Mesothelial cell of epicardium (in vitro differentiated cells): ENCODE results near the gene SHROOM3. TPM values are rescaled to one million over a fixed set of nuclear protein-coding genes. Genes with fewer than 3 reads are reported as not detected.

Experiments used
- DNase-seq, 2 experiments: peaks; one replicate each; pipeline ENCODE4 v3.0.0; 2021; ENCODE audit warnings: low spot score in 2 of 2; ENCODE audit not compliant: unreplicated experiment in 2 of 2
- H3K27ac Mint-ChIP-seq: 2 replicates; pipeline ENCODE4 v1.8.0; 2021; ENCODE audit warnings: mixed read lengths
- H3K27me3 Mint-ChIP-seq: 2 replicates; pipeline ENCODE4 v1.8.0; 2021; ENCODE audit warnings: low read depth, mixed read lengths
- H3K36me3 Mint-ChIP-seq: 2 replicates; pipeline ENCODE4 v1.8.0; 2021; ENCODE audit warnings: mixed read lengths
- H3K4me1 Mint-ChIP-seq: 2 replicates; pipeline ENCODE4 v1.8.0; 2021; ENCODE audit warnings: mixed read lengths
- H3K4me3 Mint-ChIP-seq: 2 replicates; pipeline ENCODE4 v1.8.0; 2021; ENCODE audit warnings: mild to moderate bottlenecking, moderate library complexity, mixed read lengths
- H3K9me3 Mint-ChIP-seq: 2 replicates; pipeline ENCODE4 v1.8.0; 2021; ENCODE audit warnings: mixed read lengths
- total RNA-seq: library from RNA; stranded (reverse); gene quantifications from 3 replicates; pipeline ENCODE4 v1.2.1, GENCODE V29; 2021
- TF ChIP-seq, protein P1 (sequence below): fragments of 200-600 bp; sonication (generic); IDR thresholded peaks from one replicate; pipeline ENCODE4 v1.5.0; 2021; ENCODE audit warnings: antibody characterized with exemption; ENCODE audit not compliant: unreplicated experiment

The SHROOM3 gene
- total RNA-seq, 1 donor from 2014 or later = 62.7 TPM

DNA sequence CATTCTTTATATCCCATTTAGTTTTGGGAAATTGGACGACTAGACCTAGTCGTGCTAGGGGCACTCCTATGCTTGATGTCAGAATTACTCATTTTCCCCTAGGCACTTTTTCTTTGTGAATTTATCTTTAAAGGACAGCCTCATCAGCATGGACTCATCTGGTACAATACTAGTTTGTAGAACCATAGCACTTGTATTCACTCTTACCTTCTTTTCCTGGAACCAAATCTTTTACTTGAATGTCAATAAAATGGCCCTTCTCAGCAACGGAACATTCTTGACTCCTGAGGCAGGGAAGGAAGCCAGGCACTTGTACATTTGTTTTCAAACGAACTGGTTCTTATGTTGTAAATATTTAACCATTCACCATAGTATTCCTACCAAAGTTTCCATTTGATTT lies 187.1 kb downstream of the SHROOM3 start:
- Mint-ChIP-seq H3K27ac (peak overlapping the region; percentile 86), H3K4me1 (peaks cover 56% of the 10 kb centered on the region), H3K9me3 (no peaks in the 10 kb centered on the region), H3K36me3 (no peaks in the 10 kb centered on the region), H3K4me3 (no peak overlapping the region), H3K27me3 (no peaks in the 10 kb centered on the region)
- no peak for DNase-seq
- TF ChIP-seq, protein P1, sequence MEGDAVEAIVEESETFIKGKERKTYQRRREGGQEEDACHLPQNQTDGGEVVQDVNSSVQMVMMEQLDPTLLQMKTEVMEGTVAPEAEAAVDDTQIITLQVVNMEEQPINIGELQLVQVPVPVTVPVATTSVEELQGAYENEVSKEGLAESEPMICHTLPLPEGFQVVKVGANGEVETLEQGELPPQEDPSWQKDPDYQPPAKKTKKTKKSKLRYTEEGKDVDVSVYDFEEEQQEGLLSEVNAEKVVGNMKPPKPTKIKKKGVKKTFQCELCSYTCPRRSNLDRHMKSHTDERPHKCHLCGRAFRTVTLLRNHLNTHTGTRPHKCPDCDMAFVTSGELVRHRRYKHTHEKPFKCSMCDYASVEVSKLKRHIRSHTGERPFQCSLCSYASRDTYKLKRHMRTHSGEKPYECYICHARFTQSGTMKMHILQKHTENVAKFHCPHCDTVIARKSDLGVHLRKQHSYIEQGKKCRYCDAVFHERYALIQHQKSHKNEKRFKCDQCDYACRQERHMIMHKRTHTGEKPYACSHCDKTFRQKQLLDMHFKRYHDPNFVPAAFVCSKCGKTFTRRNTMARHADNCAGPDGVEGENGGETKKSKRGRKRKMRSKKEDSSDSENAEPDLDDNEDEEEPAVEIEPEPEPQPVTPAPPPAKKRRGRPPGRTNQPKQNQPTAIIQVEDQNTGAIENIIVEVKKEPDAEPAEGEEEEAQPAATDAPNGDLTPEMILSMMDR = no peak

DNA sequence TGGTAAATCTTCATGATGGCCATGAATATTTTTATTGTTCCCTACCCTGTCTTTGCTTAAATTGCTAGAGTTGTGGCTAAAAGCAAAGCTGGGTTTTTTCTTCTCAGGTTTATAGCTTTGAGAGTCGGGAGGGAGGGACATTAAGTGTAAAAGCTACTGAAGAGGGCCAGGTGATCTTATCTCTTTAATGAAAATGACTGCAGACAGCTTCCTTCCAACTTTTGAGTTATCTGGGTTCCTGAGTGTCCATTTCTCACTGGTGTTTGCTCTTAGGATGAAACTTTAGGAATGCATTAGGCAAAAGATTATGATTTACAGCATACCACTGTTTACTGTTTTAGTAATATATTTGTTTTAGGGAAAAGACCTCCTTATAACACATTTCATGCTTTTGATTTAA lies 187.7 kb downstream of the SHROOM3 start:
- H3K27me3 Mint-ChIP-seq = no peaks in the 10 kb centered on the region
- H3K27ac Mint-ChIP-seq = peak overlapping the region; percentile 86
- DNase-seq = no peak
- TF ChIP-seq, protein P1 = no peak
- no peaks in the 10 kb centered on the region for H3K36me3 Mint-ChIP-seq
- peaks cover 56% of the 10 kb centered on the region for H3K4me1 Mint-ChIP-seq
- H3K9me3 Mint-ChIP-seq = no peaks in the 10 kb centered on the region
- no peak overlapping the region for H3K4me3 Mint-ChIP-seq

- Mint-ChIP-seq H3K4me1 (peaks cover 56% of the 10 kb centered on the region), H3K27me3 (no peaks in the 10 kb centered on the region), H3K36me3 (no peaks in the 10 kb centered on the region), H3K9me3 (no peaks in the 10 kb centered on the region), H3K27ac (peak overlapping the region; percentile 86), H3K4me3 (peak overlapping the region; percentile 18)
- TF ChIP-seq, protein P1 = no peak
- DNase-seq = no peak
Observed at GRCh38 chr4:76623217-76624045, 188.4 kb downstream of the SHROOM3 start.

GRCh38 chr4:76624241-76624681 lies 189.2 kb downstream of the SHROOM3 start:
- Mint-ChIP-seq H3K27ac (peak overlapping the region; percentile 86), H3K4me3 (peak overlapping the region; percentile 18), H3K27me3 (no peaks in the 10 kb centered on the region), H3K36me3 (peaks cover 4% of the 10 kb centered on the region), H3K4me1 (peaks cover 56% of the 10 kb centered on the region), H3K9me3 (no peaks in the 10 kb centered on the region)
- TF ChIP-seq, protein P1 = no peak
- no peak for DNase-seq

DNA sequence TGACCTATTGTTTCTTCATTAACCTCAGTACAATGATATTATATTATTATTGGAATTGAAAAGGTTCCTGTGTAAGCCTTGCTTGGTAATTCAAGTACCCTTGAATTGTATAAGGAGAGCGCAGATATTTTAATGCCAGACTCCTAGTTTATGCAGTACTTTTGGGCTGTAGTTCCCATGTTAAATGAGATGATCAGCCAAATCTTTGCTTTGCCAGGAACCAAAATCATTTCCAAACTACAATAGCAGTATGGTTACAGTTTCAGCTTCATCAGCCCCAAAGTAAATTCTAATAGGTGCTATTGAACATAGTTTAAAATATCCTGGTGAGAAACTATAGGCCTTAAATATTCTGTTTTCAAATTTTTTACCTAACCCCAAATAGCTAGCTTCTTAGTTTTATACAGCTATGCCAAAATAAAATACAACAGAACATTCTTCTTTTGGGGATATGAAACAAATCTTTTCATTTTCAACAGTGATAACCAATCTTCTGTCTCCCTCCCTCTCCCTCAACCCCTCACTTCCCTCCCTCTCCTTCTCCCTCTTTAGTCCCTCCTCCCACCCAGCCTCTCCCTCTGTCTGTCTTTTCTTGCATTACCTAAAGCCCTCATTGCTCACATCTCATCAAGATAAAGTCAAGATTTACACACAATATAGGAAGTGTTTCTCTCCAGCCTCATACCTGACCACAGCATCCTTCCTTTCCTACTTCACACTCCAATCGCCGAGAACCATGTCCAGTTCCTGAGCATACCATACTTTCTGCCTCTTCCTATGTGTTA lies 190.1 kb downstream of the SHROOM3 start:
- H3K27me3 Mint-ChIP-seq = no peaks in the 10 kb centered on the region
- H3K9me3 Mint-ChIP-seq = no peaks in the 10 kb centered on the region
- H3K27ac Mint-ChIP-seq = peak overlapping the region; percentile 87
- DNase-seq = no peak
- TF ChIP-seq, protein P1 = no peak
- peaks cover 55% of the 10 kb centered on the region for H3K4me1 Mint-ChIP-seq
- peaks cover 5% of the 10 kb centered on the region for H3K36me3 Mint-ChIP-seq
- no peak overlapping the region for H3K4me3 Mint-ChIP-seq
